ENCODE data around the gene CAMKV.

DNA sequence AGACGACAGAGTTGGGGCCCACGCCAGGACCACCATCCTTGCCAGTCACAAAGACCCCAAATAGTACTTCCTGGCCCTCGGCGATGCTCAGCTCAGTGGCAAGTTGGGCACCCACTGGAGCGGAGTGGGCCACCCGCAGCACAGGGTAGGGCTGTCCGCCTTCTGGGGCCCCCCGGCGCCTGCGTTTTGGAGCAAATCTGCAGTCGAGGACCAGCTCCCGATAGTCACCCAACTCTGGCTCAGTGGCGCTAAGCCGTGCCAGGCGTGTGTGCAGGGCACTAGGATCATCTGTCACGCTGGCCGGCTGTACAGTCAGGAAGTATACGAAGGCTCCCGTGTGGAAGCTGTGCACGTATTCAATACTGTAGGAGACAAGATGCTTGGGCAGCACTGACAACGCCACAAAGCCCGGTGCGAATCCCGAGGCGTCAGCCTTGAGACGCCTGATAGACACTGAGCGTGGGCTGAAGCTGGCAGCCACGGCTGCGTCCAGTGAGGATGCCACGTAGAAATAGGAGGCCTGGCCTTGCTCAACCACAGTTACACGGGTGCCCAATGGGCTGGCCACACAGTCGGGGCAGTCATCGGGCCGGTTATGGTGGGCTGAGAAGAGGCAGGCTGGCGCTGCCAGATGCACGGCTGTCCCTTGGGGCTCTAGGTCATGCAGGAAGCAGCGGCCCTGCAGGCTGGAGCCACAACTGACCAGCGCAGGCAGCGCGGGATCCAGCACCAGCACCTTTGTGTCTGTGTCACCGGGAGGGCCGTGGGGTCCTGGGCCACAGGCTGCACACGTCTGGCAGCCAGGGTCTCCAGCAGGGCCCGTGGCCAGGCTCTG is 33.0 kb upstream of the CAMKV start:
- TF ChIP-seq GATA3 (IDR thresholded peaks at IDR 0.05; ENCODE audit: low read depth, low read length) (no peak), GATA2 (IDR thresholded peaks at IDR 0.05; ENCODE audit: low read depth, low read length) (no peak)
